BJ (cell line): ENCODE results near the gene LMO2. TPM values are rescaled to one million over a fixed set of nuclear protein-coding genes. Genes with fewer than 3 reads are reported as not detected.
"Not testable (repeated sequence)": the region's sequence is repeated elsewhere in the genome, so short reads cannot be mapped to it uniquely, and the experiment has no call there.

Experiments used
- CTCF ChIA-PET: fragments of 350-600 bp; formaldehyde crosslinking; extraction: SDS; loops from one replicate; lab custom pipeline; 2021; ENCODE audit warnings: antibody characterized with exemption, inconsistent platforms; lab: Yijun Ruan, JAX
- POLR2A ChIA-PET: fragments of 300-600 bp; sonication (Branson Sonifier 250); formaldehyde crosslinking; extraction: SDS; loops from one replicate; lab custom pipeline; 2021; ENCODE audit warnings: antibody characterized with exemption; lab: Charles Lee
- DNase-seq: peaks from one replicate; pipeline ENCODE4 v3.0.0-alpha.2; 2011; ENCODE audit warnings: low read depth
- H3K27me3 ChIP-seq: 2 replicates; pipeline ENCODE4 v1.6.0; 2011; ENCODE audit warnings: low read length; ENCODE audit not compliant: control insufficient read depth, insufficient read depth
- H3K36me3 ChIP-seq: 2 replicates; pipeline ENCODE4 v1.5.1; 2011; ENCODE audit warnings: low read length; ENCODE audit not compliant: control insufficient read depth, insufficient read depth
- H3K4me3 ChIP-seq: 2 replicates; pipeline ENCODE4 v1.5.1; 2011; ENCODE audit warnings: low read depth, mild to moderate bottlenecking, control low read depth, low read length
- CTCF ChIP-seq: IDR thresholded peaks from 2 replicates; pipeline ENCODE4 v1.5.1; 2011; ENCODE audit warnings: low read depth, mild to moderate bottlenecking, control low read depth, inconsistent platforms, low read length, moderate library complexity; ENCODE audit not compliant: insufficient read depth
- polyA plus RNA-seq: library from polyadenylated mRNA; depleted of rRNA; stranded (reverse); fragments of >200 nt; gene quantifications from 2 replicates; pipeline ENCODE4 v1.2.3, GENCODE V29; 2011

Gene LMO2
- polyA plus RNA-seq, 1 experiment: not detected

- ChIA-PET CTCF (interaction anchor here (1.3 kb wide), 1 partner anchor 8 kb away, joined by 7 read pairs; no protein-coding TSS in a partner anchor), POLR2A (no interaction called here)
- no peak for TF ChIP-seq CTCF
- H3K27me3 ChIP-seq: peaks cover 5% of the 10 kb centered on the region
- no peaks in the 10 kb centered on the region for H3K36me3 ChIP-seq
- DNase-seq: no peak
- H3K4me3 ChIP-seq: no peak overlapping the region
These were observed 31.8 kb upstream of the LMO2 start for GRCh38 chr11:33923626-33924025.

DNA sequence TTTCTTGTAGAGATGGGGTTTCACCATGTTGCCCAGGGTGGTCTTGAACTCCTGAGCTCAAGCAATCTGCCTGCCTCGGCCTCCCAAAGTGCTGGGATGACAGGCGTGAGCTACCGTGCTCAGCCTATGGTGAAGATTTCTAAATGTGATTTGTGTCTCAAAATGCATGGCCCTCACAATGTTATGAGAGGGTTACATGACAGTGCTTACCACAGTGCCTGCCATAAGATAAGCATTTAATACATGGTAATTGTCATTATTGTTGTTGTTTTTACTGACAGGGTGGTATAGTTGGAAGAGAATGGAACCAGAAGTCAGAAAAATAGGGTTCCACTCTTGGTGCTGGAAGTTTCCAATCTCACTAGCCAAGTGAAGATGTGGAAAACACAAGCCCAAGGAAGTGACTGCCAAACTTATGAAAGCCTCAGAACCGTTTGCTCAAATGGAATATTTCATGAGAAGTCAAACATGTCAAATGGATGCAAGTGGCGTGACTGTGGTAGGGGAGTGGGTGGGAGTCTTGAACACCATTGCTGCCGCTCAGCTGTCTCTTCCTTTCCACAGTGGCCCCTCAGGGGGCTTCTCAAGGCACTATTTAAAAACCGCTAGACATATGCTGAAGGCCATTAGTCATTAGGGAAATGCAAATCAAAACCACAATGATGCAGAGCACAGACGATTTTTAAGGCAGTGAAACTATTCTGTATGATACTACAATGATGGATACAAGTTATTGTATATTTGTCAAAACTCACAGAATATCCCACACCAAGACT, 29.1 kb upstream of the LMO2 start:
- no peak for DNase-seq
- ChIA-PET CTCF (no interaction called here), POLR2A (no interaction called here)
- Histone ChIP-seq H3K36me3 (no peaks in the 10 kb centered on the region), H3K4me3 (no peak overlapping the region), H3K27me3 (peaks cover 9% of the 10 kb centered on the region)
- no peak for TF ChIP-seq CTCF

DNA sequence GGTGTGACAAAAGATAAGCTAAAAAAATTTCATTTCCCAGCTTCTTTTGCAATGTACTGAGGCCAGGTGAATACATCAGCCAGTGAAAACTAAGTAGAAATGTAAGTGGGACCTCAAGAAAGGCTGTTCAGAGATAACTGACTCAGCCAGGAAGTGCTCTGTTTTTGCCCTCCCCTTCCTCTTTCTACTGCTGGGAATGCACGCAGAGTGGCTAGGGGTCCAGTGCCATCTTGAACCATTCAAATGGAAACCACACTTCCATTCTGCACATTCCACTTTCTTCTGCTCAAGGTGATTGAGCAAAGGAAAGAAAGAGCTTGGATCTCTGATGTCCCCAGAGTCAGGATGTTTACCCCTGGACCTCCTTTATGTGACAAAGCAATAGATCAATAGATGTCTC, 27.8 kb upstream of the LMO2 start:
- TF ChIP-seq CTCF: no peak
- POLR2A ChIA-PET: no interaction called here
- no peak for DNase-seq
- Histone ChIP-seq H3K27me3 (peaks cover 12% of the 10 kb centered on the region), H3K4me3 (no peak overlapping the region), H3K36me3 (no peaks in the 10 kb centered on the region)
- CTCF ChIA-PET: no interaction called here

GRCh38 chr11:33917402-33917801, 25.5 kb upstream of the LMO2 start:
- DNase-seq, POLR2A ChIA-PET, H3K36me3 ChIP-seq, H3K4me3 ChIP-seq: not testable (repeated sequence)
- CTCF ChIA-PET: interaction anchor here (1.1 to 1.2 kb wide), 2 partner anchors 13 to 19 kb away, joined by 3 to 4 read pairs; no protein-coding TSS in a partner anchor
- peaks cover 10% of the 10 kb centered on the region for H3K27me3 ChIP-seq

- Histone ChIP-seq H3K36me3 (no peaks in the 10 kb centered on the region), H3K27me3 (peaks cover 10% of the 10 kb centered on the region), H3K4me3 (no peak overlapping the region)
- ChIA-PET CTCF (interaction anchor here (1.2 kb wide), 1 partner anchor 19 kb away, joined by 3 read pairs; no protein-coding TSS in a partner anchor), POLR2A (no interaction called here)
- no peak for TF ChIP-seq CTCF
- DNase-seq: no peak
These were observed 24.9 kb upstream of the LMO2 start for GRCh38 chr11:33916736-33917135.

GRCh38 chr11:33915526-33915925, 23.6 kb upstream of the LMO2 start:
- CTCF ChIA-PET: interaction anchor here (0.6 to 2.0 kb wide), 3 partner anchors 9 to 501 kb away, joined by 3 to 7 read pairs (median 3); no protein-coding TSS in a partner anchor
- POLR2A ChIA-PET: interaction anchor here (0.6 kb wide), 1 partner anchor 46 kb away, joined by 4 read pairs; no protein-coding TSS in a partner anchor
- H3K4me3 ChIP-seq: no peak overlapping the region

More at GRCh38 chr11:33915526-33915925, 23.6 kb upstream of the LMO2 start:
- H3K36me3 ChIP-seq: no peaks in the 10 kb centered on the region
- H3K27me3 ChIP-seq: peaks cover 9% of the 10 kb centered on the region
- TF ChIP-seq CTCF: no peak
- DNase-seq: no peak
